GM10248 (cell line): ENCODE data around the gene SLMAP.

Experiments used
- CTCF ChIA-PET: fragments of 300-600 bp; sonication (Branson Sonifier 250); formaldehyde crosslinking; extraction: SDS; loops from one replicate; lab custom pipeline; 2021; ENCODE audit warnings: antibody characterized with exemption; lab: Yijun Ruan, JAX
- POLR2A ChIA-PET: fragments of 350-650 bp; sonication (Branson Sonifier 250); formaldehyde crosslinking; extraction: SDS; loops from one replicate; lab custom pipeline; 2020; ENCODE audit warnings: antibody characterized with exemption; lab: Yijun Ruan, JAX
- DNase-seq: peaks from one replicate; pipeline ENCODE4 v3.0.0; 2012; ENCODE audit errors: extremely low spot score
- CTCF ChIP-seq: IDR thresholded peaks from 2 replicates; pipeline ENCODE4 v1.5.1; 2012; ENCODE audit warnings: mild to moderate bottlenecking, low read depth; ENCODE audit errors: extremely low read depth, missing control alignments, control extremely low read depth

Gene SLMAP

DNA sequence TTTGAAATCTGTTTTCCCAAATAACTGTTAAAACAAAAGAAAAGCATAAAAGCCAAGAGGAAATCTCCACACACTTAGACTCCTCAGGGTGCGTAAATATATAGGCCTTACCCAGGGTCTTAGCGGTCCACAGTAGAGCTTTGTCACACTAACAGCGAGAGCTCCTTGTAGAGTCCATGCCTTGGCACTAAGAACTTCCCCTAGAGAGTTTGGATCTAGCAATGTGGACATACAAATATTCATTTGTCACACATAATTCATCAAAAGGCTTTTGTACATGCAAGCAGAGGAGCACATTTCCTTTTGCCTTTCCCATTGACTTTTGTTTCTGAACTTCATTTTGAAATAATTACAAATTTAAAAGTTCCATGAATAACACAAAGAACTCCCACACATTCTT, 11.0 kb upstream of the SLMAP start:
- ChIA-PET POLR2A (no interaction called here), CTCF (no interaction called here)
- no peak for TF ChIP-seq CTCF
- DNase-seq: no peak

GRCh38 chr3:57746156-57747010, 9.7 kb upstream of the SLMAP start:
- ChIA-PET POLR2A (no interaction called here), CTCF (no interaction called here)
- TF ChIP-seq CTCF: no peak
- no peak for DNase-seq

- no peak for DNase-seq
- no peak for TF ChIP-seq CTCF
- ChIA-PET CTCF (interaction anchor here (1.4 kb wide), 1 partner anchor 9 kb away, joined by 3 read pairs; no protein-coding TSS in a partner anchor), POLR2A (no interaction called here)
These were observed 6.6 kb upstream of the SLMAP start for GRCh38 chr3:57749542-57749941.

DNA sequence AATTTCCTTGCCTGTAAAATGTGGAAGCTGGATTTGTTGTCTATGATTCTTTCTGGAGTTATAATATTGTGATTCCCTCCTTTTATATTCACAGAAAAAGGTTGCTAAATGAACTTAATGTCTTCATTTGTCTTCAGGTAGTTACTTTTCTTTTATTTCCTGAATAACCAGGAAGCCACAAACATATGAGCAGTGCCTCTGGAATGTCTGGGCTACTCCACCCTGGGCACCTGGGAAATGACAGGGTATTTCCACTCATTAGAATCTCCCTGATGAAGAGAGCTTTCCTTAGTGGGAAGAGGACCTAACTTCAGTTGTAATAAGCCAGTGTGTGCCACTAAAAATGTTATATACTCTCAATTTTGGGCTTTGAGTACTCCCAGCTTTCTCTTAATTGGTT, 3.8 kb upstream of the SLMAP start:
- DNase-seq: no peak
- ChIA-PET POLR2A (no interaction called here), CTCF (interaction anchor here (2.0 kb wide), 1 partner anchor 79 kb away, joined by 4 read pairs; no protein-coding TSS in a partner anchor)
- no peak for TF ChIP-seq CTCF

DNA sequence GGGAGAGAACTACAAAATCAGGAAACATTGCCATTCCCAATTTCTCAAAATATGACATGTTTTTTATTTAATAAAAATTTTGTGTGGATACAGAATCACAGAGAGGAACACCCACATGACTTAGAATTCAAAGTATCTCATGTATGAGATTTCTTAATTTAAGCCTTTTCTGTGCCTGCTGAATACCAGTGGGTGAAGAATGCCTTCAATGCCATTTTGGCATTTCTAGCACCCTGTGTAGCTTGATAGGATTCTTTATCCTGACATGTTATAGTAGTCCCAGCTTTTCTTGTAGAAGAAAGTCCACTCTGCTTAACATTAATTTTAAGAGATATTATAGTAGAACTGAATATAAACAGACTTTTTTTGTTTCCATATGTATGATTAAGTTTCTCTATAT, 3.1 kb upstream of the SLMAP start:
- no peak for DNase-seq
- no peak for TF ChIP-seq CTCF
- CTCF ChIA-PET: interaction anchor here (1.6 to 2.0 kb wide), 2 partner anchors 79 to 98 kb away, joined by 3 to 4 read pairs; no protein-coding TSS in a partner anchor
- POLR2A ChIA-PET: no interaction called here

- ChIA-PET CTCF (interaction anchor here (1.1 to 1.3 kb wide), 2 partner anchors 12 to 46 kb away, joined by 3 to 4 read pairs; no protein-coding TSS in a partner anchor), POLR2A (interaction anchor here (1.4 kb wide), 1 partner anchor 158 kb away, joined by 17 read pairs; the partner anchor contains the start of gene ARF4)
- TF ChIP-seq CTCF: no peak
- peak; percentile 35 for DNase-seq
These were observed 787 bp upstream of the SLMAP start for GRCh38 chr3:57755368-57755675.
